ENCODE data around the gene SLC2A8. TPM values are rescaled to one million over a fixed set of nuclear protein-coding genes. Genes with fewer than 3 reads are reported as not detected.

The SLC2A8 gene
- polyA plus RNA-seq, 1 donor, result 13.1 TPM

- DNase-seq (ENCODE audit: low read depth), result no peak
These were observed 33.4 kb downstream of the SLC2A8 start for GRCh38 chr9:127430415-127430814.

GRCh38 chr9:127437497-127438264 is 40.7 kb downstream of the SLC2A8 start:
- DNase-seq (ENCODE audit: low read depth), result no peak

GRCh38 chr9:127438394-127438793 is 41.4 kb downstream of the SLC2A8 start:
- no peak for DNase-seq (ENCODE audit: low read depth)

- no peak for DNase-seq (ENCODE audit: low read depth)
These were observed 47.4 kb downstream of the SLC2A8 start for GRCh38 chr9:127444283-127444920.

GRCh38 chr9:127444921-127445850 is 48.2 kb downstream of the SLC2A8 start:
- DNase-seq (ENCODE audit: low read depth), result no peak

- DNase-seq (ENCODE audit: low read depth), result no peak
These were observed 49.1 kb downstream of the SLC2A8 start for GRCh38 chr9:127445851-127446712.

GRCh38 chr9:127446713-127447415 is 49.9 kb downstream of the SLC2A8 start:
- no peak for DNase-seq (ENCODE audit: low read depth)

- DNase-seq (ENCODE audit: low read depth), result no peak
These were observed 50.6 kb downstream of the SLC2A8 start for GRCh38 chr9:127447416-127448111.

GRCh38 chr9:127448112-127448805 is 51.3 kb downstream of the SLC2A8 start:
- no peak for DNase-seq (ENCODE audit: low read depth)

GRCh38 chr9:127449332-127449966 is 52.5 kb downstream of the SLC2A8 start:
- DNase-seq (ENCODE audit: low read depth), result no peak

- DNase-seq (ENCODE audit: low read depth), result no peak
These were observed 53.3 kb downstream of the SLC2A8 start for GRCh38 chr9:127450243-127450760.

- DNase-seq (ENCODE audit: low read depth), result peak; percentile 92
These were observed 54.0 kb downstream of the SLC2A8 start, which contains the start of the genes LRSAM1 and RPL12 for GRCh38 chr9:127450830-127451607. Gene LRSAM1, plus strand, starts transcription at chr9:127451510. Its CDS starts 3,018 bp downstream, at chr9:127454528. Gene RPL12, minus strand, starts transcription at chr9:127451406. Its CDS starts 89 bp downstream, at chr9:127451317.

GRCh38 chr9:127451608-127451857 is 54.6 kb downstream of the SLC2A8 start:
- DNase-seq (ENCODE audit: low read depth), result no peak

GRCh38 chr9:127451858-127452656 is 55.1 kb downstream of the SLC2A8 start:
- no peak for DNase-seq (ENCODE audit: low read depth)

- DNase-seq (ENCODE audit: low read depth), result no peak
These were observed 55.7 kb downstream of the SLC2A8 start for GRCh38 chr9:127452691-127453090.

GRCh38 chr9:127455324-127455992 is 58.5 kb downstream of the SLC2A8 start:
- DNase-seq (ENCODE audit: low read depth), result no peak

Measured in forelimb muscle (tissue), 1 donor.